Spleen (tissue), 7 donors: Measurements from ENCODE around the gene SEMA3F.

ENCODE experiments used
- POLR2A ChIP-seq, 3 donors: fragments of 450-650 bp; IDR thresholded peaks; one replicate each; pipeline ENCODE4 v1.5.1; 2017; ENCODE audit warnings: antibody characterized with exemption in 3 of 3, mild to moderate bottlenecking in 1 of 3
- POLR2AphosphoS5 ChIP-seq, 3 donors: sonication (generic); formaldehyde crosslinking; IDR thresholded peaks; one replicate each; pipeline ENCODE4 v1.5.1; 2017; ENCODE audit warnings: antibody characterized with exemption in 3 of 3
- TF ChIP-seq, protein P1 (sequence below), 11 experiments: fragments of 200-600 bp in 7 of 11; fragments of 450-650 bp in 4 of 11; sonication (generic) in 4 of 11; IDR thresholded peaks in 8 of 11; conservative IDR thresholded peaks in 3 of 11; 1 replicate in 7 of 11; 2 replicates in 4 of 11; pipeline versions ENCODE4 v1.4.0 to v1.8.0; 2016 to 2021; ENCODE audit warnings: antibody characterized with exemption in 11 of 11, inconsistent platforms in 4 of 11, mild to moderate bottlenecking in 1 of 11
- donor health status: DM: no; HTN: no; CAD: no; lungs with moderate emphysema.
- donor health status: DM: no; HTN: no; CAD: no.
- donor health status: DM: no; HTN: no; CAD: no.

DNA sequence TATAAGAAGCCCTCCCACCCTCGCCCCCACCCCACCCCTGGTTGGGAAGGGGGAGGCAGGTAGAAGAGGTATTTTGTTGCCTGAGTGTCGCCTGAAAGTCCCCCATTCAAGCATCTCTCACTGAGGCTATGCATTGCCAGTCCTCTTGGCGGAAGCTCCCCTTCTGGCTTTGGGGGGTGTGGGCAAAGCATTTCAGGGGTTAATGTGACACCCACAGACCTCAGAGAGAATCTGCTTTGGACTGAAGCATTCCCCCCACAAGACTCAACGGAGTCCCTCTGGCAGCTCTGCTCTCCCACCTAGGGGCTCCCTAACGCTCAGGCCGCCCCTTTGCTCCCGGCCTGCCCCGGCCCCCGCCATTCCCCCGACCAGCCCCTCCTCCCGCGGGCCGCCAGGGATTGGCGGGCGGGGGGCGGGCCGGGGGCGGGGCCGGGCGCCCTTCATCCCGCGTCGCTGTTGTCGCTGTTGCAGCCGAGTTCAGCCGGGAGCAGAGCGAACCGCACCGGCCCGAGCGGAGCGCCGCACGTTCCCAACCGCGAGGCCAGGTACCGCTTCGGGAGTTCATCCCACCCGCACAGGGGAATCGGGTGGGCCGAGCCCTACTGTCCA, 49.8 kb downstream of the SEMA3F start, which contains the start of gene SLC38A3:
- no peak for TF ChIP-seq POLR2AphosphoS5 (IDR thresholded peaks at IDR 0.05)
- no peak for TF ChIP-seq POLR2A (IDR thresholded peaks at IDR 0.05)
- TF ChIP-seq, protein P1, sequence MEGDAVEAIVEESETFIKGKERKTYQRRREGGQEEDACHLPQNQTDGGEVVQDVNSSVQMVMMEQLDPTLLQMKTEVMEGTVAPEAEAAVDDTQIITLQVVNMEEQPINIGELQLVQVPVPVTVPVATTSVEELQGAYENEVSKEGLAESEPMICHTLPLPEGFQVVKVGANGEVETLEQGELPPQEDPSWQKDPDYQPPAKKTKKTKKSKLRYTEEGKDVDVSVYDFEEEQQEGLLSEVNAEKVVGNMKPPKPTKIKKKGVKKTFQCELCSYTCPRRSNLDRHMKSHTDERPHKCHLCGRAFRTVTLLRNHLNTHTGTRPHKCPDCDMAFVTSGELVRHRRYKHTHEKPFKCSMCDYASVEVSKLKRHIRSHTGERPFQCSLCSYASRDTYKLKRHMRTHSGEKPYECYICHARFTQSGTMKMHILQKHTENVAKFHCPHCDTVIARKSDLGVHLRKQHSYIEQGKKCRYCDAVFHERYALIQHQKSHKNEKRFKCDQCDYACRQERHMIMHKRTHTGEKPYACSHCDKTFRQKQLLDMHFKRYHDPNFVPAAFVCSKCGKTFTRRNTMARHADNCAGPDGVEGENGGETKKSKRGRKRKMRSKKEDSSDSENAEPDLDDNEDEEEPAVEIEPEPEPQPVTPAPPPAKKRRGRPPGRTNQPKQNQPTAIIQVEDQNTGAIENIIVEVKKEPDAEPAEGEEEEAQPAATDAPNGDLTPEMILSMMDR (IDR thresholded peaks at IDR 0.05 in 8 of 11, conservative IDR thresholded peaks at IDR 0.05 in 3 of 11), result no peak
